Thyroid gland (tissue), 4 donors: Measurements from ENCODE around the gene RCAN1.

Experiments
- CTCF ChIP-seq, 6 experiments: fragments of 200-600 bp in 3 of 6; fragments of 450-650 bp in 3 of 6; sonication (generic) in 3 of 6; IDR thresholded peaks; one replicate each; pipeline ENCODE4 v1.5.1; 2016 to 2019; ENCODE audit warnings: antibody characterized with exemption in 6 of 6, mild to moderate bottlenecking in 2 of 6, inconsistent platforms in 1 of 6, moderate library complexity in 1 of 6
- POLR2A ChIP-seq, 2 donors: fragments of 450-650 bp; IDR thresholded peaks; one replicate each; pipeline ENCODE4 v1.6.1; 2017; ENCODE audit warnings: antibody characterized with exemption in 2 of 2, mild to moderate bottlenecking in 2 of 2, moderate library complexity in 1 of 2

- no peak for TF ChIP-seq CTCF (IDR thresholded peaks at IDR 0.05)
- no peak for TF ChIP-seq POLR2A (IDR thresholded peaks at IDR 0.05)
Observed at GRCh38 chr21:34639882-34640788, 25.2 kb upstream of the RCAN1 start.
